Adipocyte (in vitro differentiated cells): ENCODE measurements around the gene TTBK2.
"Not testable (repeated sequence)": the region's sequence is repeated elsewhere in the genome, so short reads cannot be mapped to it uniquely, and the experiment has no call there.

Experiments used
- DNase-seq: peaks from one replicate; pipeline ENCODE4 v3.0.0-alpha.2; 2015; ENCODE audit warnings: low read depth
- H3K27me3 ChIP-seq: replicated peaks from 2 replicates; pipeline ENCODE4 v1.7.0; 2013; ENCODE audit warnings: mild to moderate bottlenecking, low read length, moderate library complexity; ENCODE audit not compliant: control insufficient read depth, insufficient read depth
- H3K36me3 ChIP-seq: 2 replicates; pipeline ENCODE4 v1.7.0; 2013; ENCODE audit warnings: low read length, mild to moderate bottlenecking, moderate library complexity; ENCODE audit not compliant: control insufficient read depth, insufficient read depth, severe bottlenecking
- H3K4me1 ChIP-seq: 2 replicates; pipeline ENCODE4 v1.7.0; 2013; ENCODE audit warnings: mild to moderate bottlenecking, low read length, moderate library complexity; ENCODE audit not compliant: control insufficient read depth, insufficient read depth
- H3K4me3 ChIP-seq: 2 replicates; pipeline ENCODE4 v1.7.0; 2013; ENCODE audit warnings: mild to moderate bottlenecking, low read length, moderate library complexity
- H3K9ac ChIP-seq: 2 replicates; pipeline ENCODE4 v1.7.0; 2013; ENCODE audit warnings: mild to moderate bottlenecking, low read length, moderate library complexity
- H3K9me3 ChIP-seq: 2 replicates; pipeline ENCODE4 v1.7.0; 2013; ENCODE audit warnings: mild to moderate bottlenecking, low read length, moderate library complexity; ENCODE audit not compliant: control insufficient read depth

Gene TTBK2

DNA sequence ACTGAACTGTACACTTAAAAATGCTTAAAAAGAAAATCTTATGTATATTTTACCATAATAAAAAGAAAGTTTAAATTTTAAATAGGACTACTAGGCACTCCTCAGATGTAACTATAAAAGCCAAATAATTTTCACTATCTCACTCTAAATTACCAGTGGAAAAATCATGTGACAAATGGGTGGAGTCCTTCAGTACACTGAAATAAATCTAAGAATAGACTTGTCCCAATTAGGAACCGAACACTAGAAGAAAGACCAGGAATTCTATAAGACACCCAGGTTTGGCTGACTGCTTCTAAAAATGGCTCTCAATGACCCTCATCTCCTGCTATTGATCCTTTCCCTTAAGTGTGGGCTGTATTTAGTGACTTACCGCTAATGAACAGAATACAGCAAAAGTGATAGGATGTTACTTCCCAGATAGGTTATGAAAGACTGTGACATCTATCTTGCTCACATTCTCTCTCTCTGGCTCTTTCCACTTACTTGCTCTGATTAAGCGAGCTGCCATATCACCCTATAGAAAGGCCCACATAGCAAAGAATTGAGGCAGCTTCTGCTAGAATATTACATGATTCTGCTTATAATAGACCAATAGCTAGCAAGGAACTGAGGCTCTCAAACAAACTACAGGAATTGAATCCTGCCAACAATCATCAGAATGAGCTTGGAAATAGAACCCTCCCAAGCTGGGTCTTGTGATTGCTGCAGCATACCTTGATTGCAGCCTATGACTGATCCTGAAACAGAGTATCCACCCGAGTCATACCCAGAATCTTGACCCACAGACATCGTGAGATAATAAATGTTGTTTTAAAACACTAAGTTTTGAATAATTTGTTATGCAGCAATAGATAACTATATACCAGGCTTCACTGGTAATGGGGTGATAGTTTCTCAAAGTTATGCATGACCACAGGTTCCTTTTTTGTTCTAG lies 16.9 kb downstream of the TTBK2 start:
- H3K9ac ChIP-seq = no peak overlapping the region
- DNase-seq = no peak

DNA sequence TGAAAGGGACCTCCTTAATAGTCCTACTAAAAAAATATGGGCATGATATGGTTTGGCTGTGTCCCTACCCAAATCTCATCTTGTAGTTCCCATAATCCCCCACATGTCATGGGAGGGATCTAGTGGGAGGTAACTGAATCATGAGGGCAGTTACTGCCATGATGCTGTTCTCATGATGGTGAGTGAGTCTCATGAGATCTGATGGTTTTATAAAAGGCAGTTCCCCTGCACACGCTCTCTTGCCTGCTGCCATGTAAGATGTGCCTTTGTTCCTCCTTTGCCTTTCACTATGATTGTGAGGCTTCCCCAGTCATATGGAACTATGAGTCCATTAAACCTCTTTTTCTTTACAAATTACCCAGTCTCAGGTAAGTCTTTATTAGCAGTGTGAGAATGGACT lies 26.7 kb downstream of the TTBK2 start:
- not testable (repeated sequence) for H3K4me3 ChIP-seq, H3K9ac ChIP-seq, H3K9me3 ChIP-seq, H3K27me3 ChIP-seq, H3K36me3 ChIP-seq, DNase-seq
- H3K4me1 ChIP-seq = peaks cover 12% of the 10 kb centered on the region

More for the DNA sequence above, 16.9 kb downstream of the TTBK2 start:
- Histone ChIP-seq H3K4me3 (no peak overlapping the region), H3K36me3 (no peaks in the 10 kb centered on the region), H3K27me3 (no peaks in the 10 kb centered on the region), H3K4me1 (peaks cover 8% of the 10 kb centered on the region), H3K9me3 (no peaks in the 10 kb centered on the region)

DNA sequence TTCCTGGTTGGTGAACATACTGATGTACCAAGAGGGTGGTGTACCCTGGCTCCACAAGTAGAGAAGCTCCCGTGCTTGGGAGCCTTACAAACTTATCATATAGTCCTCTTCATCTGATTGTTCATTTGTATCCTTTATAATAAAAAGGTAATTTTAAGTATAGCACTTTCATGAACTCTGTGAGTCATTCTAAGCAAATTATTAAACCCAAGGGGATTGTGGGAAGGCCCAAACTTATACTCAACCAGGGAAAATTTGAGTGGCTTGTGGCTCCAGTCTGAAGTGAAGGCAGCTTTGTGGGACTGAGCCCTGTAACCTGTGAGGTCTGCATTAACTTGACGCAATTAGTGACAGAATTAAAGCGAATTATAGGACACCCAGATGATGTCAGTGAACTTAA lies 29.0 kb downstream of the TTBK2 start:
- no peak overlapping the region for H3K4me3 ChIP-seq
- H3K36me3 ChIP-seq = no peaks in the 10 kb centered on the region
- H3K4me1 ChIP-seq = peaks cover 12% of the 10 kb centered on the region
- no peaks in the 10 kb centered on the region for H3K27me3 ChIP-seq
- peaks cover 4% of the 10 kb centered on the region for H3K9me3 ChIP-seq
- H3K9ac ChIP-seq = no peak overlapping the region
- DNase-seq = no peak

DNA sequence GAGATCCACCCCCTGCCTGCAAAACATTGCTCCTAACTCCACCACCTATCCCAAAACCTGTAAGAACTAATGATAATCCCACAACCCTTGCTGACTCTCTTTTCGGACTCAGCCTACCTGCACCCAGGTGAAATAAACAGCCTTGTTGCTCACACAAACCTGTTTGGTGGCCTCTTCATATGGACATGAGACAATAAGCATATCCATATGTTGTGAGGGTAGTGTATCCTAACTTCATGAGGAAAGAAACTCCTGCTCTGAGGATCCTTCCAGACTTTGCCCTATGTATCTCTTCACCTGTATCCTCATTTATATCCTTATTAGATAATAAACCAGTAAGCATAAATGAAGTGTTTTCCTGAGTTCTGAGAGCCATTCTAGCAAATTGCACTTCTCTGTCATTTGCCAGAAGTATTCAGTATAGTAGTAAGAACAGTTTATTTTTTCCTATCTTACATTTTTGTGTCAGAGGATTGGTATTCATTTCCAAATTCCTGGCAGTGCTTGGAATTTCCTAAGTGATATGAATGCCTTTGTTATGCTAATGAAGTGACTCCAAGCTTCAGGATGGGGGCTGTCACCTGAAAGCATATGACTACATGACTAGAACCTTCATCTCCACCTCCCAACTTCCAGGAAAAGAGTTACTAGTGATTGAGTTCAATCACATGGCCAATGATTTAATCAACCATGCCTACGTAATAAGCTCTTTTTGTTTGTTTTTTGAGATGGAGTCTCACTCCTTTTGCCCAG lies 30.2 kb downstream of the TTBK2 start:
- Histone ChIP-seq H3K4me1 (peaks cover 12% of the 10 kb centered on the region), H3K4me3 (no peak overlapping the region), H3K9me3 (peaks cover 4% of the 10 kb centered on the region), H3K9ac (no peak overlapping the region), H3K27me3 (no peaks in the 10 kb centered on the region), H3K36me3 (no peaks in the 10 kb centered on the region)
- peak; percentile 56 for DNase-seq

DNA sequence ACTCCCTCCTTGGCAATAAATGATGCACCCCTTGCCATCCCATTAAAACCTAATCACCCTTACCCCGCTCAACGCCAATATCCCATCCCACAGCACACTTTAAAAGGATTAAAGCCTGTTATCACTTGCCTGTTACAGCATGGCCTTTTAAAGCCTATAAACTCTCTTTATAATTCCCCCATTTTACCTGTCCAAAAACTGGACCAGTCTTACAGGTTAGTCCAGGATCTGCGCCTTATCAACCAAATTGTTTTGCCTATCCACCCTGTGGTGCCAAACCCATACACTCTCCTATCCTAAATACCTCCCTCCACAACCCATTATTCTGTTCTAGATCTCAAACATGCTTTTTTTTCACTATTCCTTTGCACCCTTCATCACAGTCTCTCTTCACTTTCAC lies 33.2 kb downstream of the TTBK2 start:
- not testable (repeated sequence) for H3K36me3 ChIP-seq, H3K27me3 ChIP-seq, DNase-seq, H3K9ac ChIP-seq, H3K4me3 ChIP-seq, H3K9me3 ChIP-seq
- H3K4me1 ChIP-seq = peaks cover 12% of the 10 kb centered on the region

DNA sequence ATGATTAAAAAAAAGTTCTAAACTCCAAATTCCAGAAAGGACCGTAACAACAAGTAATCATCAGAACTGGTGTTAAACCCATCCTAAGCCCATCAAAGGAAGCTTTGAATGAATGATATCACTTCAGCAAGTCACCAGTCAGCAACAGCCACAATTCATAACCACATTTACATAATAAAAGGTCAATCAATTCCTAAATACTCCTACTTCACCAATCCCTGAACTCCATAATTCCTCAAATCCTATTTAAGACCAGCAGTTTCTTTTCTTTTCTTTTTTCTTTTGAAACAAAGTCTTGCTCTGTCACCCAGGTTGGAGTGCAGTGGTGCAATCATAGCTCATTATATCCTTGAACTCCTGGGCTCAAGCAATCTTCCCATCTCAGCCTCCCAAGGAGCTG lies 40.5 kb downstream of the TTBK2 start:
- Histone ChIP-seq H3K9ac (no peak overlapping the region), H3K36me3 (no peaks in the 10 kb centered on the region), H3K4me3 (no peak overlapping the region), H3K9me3 (no peaks in the 10 kb centered on the region), H3K27me3 (no peaks in the 10 kb centered on the region), H3K4me1 (no peaks in the 10 kb centered on the region)
- no peak for DNase-seq

DNA sequence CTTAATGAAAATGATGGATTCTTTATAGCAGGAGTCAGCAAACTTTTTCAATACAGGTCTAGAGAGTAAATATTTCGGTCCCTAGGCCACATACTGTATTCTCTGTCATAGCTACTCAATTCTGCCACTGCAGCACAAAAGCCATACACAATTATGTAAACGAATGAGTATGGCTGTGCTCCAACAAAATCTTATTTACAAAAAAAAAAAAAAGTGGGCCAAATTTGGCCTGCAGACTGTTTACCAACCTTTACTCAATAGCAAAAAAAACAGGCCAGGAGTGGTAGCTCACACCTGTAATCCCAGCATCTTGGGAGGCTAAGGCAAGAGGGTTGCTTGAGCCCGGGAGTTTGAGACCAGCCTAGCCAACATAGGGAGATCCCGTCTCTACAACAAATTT lies 41.1 kb downstream of the TTBK2 start:
- Histone ChIP-seq H3K9me3 (no peaks in the 10 kb centered on the region), H3K4me1 (no peaks in the 10 kb centered on the region), H3K9ac (no peak overlapping the region), H3K27me3 (no peaks in the 10 kb centered on the region), H3K4me3 (no peak overlapping the region), H3K36me3 (no peaks in the 10 kb centered on the region)
- no peak for DNase-seq

DNA sequence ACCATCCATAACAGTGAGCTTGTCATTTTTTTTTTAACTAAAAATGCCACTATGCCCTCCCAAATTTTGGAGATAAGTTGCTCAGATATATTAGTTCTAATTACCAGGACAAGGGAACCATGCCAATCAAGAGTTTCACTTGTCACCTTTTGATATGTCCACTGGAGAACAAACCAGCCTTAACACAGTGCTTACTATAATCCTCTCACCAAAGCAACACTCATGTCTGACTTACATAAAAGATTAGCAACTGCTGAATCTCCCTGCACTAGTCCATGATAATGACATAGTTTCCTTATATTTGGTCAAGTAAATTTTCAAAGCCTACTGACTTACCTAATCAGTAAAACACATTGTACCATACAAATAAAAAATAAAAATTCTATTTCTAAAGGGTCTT lies 44.4 kb downstream of the TTBK2 start:
- H3K36me3 ChIP-seq = no peaks in the 10 kb centered on the region
- no peak for DNase-seq
- H3K4me1 ChIP-seq = no peaks in the 10 kb centered on the region
- no peaks in the 10 kb centered on the region for H3K9me3 ChIP-seq
- no peaks in the 10 kb centered on the region for H3K27me3 ChIP-seq
- no peak overlapping the region for H3K4me3 ChIP-seq
- H3K9ac ChIP-seq = no peak overlapping the region

DNA sequence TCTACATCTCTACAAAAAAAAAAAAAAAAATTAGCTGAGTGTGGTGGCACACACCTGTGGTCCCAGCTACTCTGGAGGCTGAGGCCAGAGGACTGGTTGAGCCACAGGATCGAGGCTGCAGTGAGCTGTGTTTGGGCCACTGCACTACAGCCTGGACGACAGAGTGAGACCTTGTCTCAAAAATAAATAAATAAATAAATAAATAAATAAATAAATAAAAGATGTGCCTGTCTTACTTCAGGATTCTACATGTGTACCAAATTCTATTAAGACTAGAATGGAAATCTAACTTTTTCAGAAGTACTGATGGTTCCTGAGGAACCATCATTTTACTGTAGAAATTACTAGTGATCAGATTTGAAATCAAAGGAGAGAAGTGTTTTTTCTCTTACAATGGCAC lies 51.9 kb downstream of the TTBK2 start:
- no peaks in the 10 kb centered on the region for H3K36me3 ChIP-seq
- no peaks in the 10 kb centered on the region for H3K27me3 ChIP-seq
- no peaks in the 10 kb centered on the region for H3K9me3 ChIP-seq
- no peak for DNase-seq
- no peak overlapping the region for H3K4me3 ChIP-seq
- no peak overlapping the region for H3K9ac ChIP-seq
- no peaks in the 10 kb centered on the region for H3K4me1 ChIP-seq

DNA sequence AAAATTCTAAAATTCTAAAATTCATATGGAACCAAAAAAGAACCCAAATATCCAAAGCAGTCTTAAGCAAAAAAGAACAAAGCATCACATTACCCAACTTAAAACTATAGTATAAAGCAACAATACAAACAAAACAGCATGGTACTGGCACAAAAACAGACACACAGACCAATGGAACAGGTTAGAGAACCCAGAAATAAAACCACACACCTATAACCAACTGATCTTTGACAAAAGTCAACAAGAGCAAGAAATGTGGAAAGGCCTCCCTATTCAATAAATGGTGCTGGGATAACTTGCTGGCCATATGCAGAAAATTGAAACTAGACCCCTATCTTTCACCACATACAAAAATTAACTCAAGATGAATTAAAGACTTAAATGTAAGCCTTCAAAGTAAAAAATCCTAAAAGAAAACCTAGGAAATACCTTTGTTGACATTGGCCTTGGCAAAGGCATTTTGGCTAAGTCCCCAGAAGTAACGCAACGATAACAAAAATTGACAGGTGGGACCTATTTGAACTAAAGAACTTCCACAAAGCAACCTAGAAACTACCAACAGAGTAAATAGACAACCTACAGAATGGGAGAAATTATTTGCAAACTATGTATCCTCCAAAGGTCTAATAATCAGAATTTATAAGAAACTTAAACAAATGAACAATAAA lies 56.9 kb downstream of the TTBK2 start:
- no peak for DNase-seq
- no peaks in the 10 kb centered on the region for H3K9me3 ChIP-seq
- peaks cover 4% of the 10 kb centered on the region for H3K4me1 ChIP-seq
- no peak overlapping the region for H3K4me3 ChIP-seq
- H3K27me3 ChIP-seq = no peaks in the 10 kb centered on the region
- no peaks in the 10 kb centered on the region for H3K36me3 ChIP-seq
- no peak overlapping the region for H3K9ac ChIP-seq
